Measurements from ENCODE around the gene CALY. TPM values are rescaled to one million over a fixed set of nuclear protein-coding genes. Genes with fewer than 3 reads are reported as not detected.
"Not testable (repeated sequence)": the region's sequence is repeated elsewhere in the genome, so short reads cannot be mapped to it uniquely, and the experiment has no call there.

Gene CALY
- total RNA-seq, 1 experiment from 2014 or later, result 1.7 TPM

- DNase-seq (ENCODE audit: low read depth), result no peak
These were observed 3.6 kb downstream of the CALY start for GRCh38 chr10:133332936-133333699.

GRCh38 chr10:133329491-133330202 is 7.0 kb downstream of the CALY start:
- DNase-seq (ENCODE audit: low read depth), result peak; percentile 78

GRCh38 chr10:133328358-133329343 is 8.0 kb downstream of the CALY start:
- no peak for DNase-seq (ENCODE audit: low read depth)

GRCh38 chr10:133327651-133328357 is 8.9 kb downstream of the CALY start:
- DNase-seq (ENCODE audit: low read depth), result peak; percentile 38

- no peak for DNase-seq (ENCODE audit: low read depth)
These were observed 9.7 kb downstream of the CALY start for GRCh38 chr10:133326745-133327650.

GRCh38 chr10:133326223-133326551 is 10.5 kb downstream of the CALY start:
- DNase-seq (ENCODE audit: low read depth), result no peak

- DNase-seq (ENCODE audit: low read depth), result no peak
These were observed 11.1 kb downstream of the CALY start for GRCh38 chr10:133325440-133326222.

GRCh38 chr10:133324857-133325260 is 11.8 kb downstream of the CALY start:
- DNase-seq (ENCODE audit: low read depth), result no peak

- DNase-seq (ENCODE audit: low read depth), result no peak
These were observed 12.4 kb downstream of the CALY start for GRCh38 chr10:133324198-133324792.

- not testable (repeated sequence) for DNase-seq (ENCODE audit: low read depth)
These were observed 14.5 kb downstream of the CALY start for GRCh38 chr10:133322064-133322709.

- peak; percentile 32 for DNase-seq (ENCODE audit: low read depth)
These were observed 15.8 kb downstream of the CALY start for GRCh38 chr10:133320852-133321422.

- peak; percentile 55 for DNase-seq (ENCODE audit: low read depth)
These were observed 18.1 kb downstream of the CALY start for GRCh38 chr10:133318494-133319127.

- DNase-seq (ENCODE audit: low read depth), result no peak
These were observed 20.0 kb downstream of the CALY start for GRCh38 chr10:133316732-133317131.

GRCh38 chr10:133316266-133316665 is 20.4 kb downstream of the CALY start:
- DNase-seq (ENCODE audit: low read depth), result no peak

- DNase-seq (ENCODE audit: low read depth), result peak; percentile 71
These were observed 20.8 kb downstream of the CALY start for GRCh38 chr10:133315847-133316246.

GRCh38 chr10:133314911-133315310 is 21.8 kb downstream of the CALY start:
- DNase-seq (ENCODE audit: low read depth), result no peak

- no peak for DNase-seq (ENCODE audit: low read depth)
These were observed 23.5 kb downstream of the CALY start for GRCh38 chr10:133313192-133313591.
